Measurements from ENCODE around the gene IKZF5.
A peak's percentile ranks its signal among the peaks of the same experiment; 100 is the strongest.

Gene IKZF5

DNA sequence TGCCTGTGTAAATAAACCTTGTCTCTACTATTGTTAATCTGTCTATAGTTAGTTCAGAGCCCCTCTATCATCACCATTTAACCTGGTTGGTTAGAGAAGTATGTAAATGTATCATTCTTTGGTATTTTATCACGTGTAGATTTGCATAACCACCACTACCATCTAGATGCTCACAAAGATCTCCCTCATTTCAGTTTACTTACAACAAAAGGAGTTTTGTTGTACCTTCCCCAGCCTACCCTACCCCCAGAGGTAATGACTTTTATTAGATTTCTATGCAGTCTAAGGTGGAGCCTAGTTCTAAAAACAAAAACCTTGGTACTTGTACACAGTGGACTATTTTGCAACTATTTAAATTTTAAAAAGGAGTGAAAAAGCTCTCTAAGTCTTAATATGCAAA is 17.7 kb upstream of the IKZF5 start:
- Histone ChIP-seq H3K79me2 (ENCODE audit: low read length) (no peaks in the 10 kb centered on the region), H3K9ac (ENCODE audit: low read length) (no peak overlapping the region), H3F3A (ENCODE audit: insufficient read depth, low read length) (no peaks in the 10 kb centered on the region), H3K9me2 (replicated peaks; ENCODE audit: insufficient read depth, low read length) (no peaks in the 10 kb centered on the region), H3K36me3 (replicated peaks; ENCODE audit: insufficient read depth, low read length) (no peaks in the 10 kb centered on the region), H3K27me3 (replicated peaks; ENCODE audit: insufficient read depth, low read length) (no peaks in the 10 kb centered on the region), H3K4me1 (ENCODE audit: low read length) (no peaks in the 10 kb centered on the region), H2AFZ (ENCODE audit: low read length) (no peak overlapping the region), H3K27ac (ENCODE audit: low read length) (no peak overlapping the region), H3K4me3 (ENCODE audit: low read length) (no peak overlapping the region), H4K20me1 (ENCODE audit: insufficient read depth, low read length) (no peaks in the 10 kb centered on the region), H3K4me2 (ENCODE audit: low read depth, low read length) (no peak overlapping the region), H3K9me3 (replicated peaks; ENCODE audit: insufficient read depth, low read length) (no peaks in the 10 kb centered on the region)
- DNase-seq = no peak
- TF ChIP-seq EZH2 (optimal IDR thresholded peaks at IDR 0.05; ENCODE audit: low read depth, low read length) = no peak
- TF ChIP-seq EZH2phosphoT487 (IDR thresholded peaks at IDR 0.05; ENCODE audit: low read length) = no peak
- TF ChIP-seq, protein P1, sequence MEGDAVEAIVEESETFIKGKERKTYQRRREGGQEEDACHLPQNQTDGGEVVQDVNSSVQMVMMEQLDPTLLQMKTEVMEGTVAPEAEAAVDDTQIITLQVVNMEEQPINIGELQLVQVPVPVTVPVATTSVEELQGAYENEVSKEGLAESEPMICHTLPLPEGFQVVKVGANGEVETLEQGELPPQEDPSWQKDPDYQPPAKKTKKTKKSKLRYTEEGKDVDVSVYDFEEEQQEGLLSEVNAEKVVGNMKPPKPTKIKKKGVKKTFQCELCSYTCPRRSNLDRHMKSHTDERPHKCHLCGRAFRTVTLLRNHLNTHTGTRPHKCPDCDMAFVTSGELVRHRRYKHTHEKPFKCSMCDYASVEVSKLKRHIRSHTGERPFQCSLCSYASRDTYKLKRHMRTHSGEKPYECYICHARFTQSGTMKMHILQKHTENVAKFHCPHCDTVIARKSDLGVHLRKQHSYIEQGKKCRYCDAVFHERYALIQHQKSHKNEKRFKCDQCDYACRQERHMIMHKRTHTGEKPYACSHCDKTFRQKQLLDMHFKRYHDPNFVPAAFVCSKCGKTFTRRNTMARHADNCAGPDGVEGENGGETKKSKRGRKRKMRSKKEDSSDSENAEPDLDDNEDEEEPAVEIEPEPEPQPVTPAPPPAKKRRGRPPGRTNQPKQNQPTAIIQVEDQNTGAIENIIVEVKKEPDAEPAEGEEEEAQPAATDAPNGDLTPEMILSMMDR (IDR thresholded peaks at IDR 0.05; ENCODE audit: low read length) = no peak

DNA sequence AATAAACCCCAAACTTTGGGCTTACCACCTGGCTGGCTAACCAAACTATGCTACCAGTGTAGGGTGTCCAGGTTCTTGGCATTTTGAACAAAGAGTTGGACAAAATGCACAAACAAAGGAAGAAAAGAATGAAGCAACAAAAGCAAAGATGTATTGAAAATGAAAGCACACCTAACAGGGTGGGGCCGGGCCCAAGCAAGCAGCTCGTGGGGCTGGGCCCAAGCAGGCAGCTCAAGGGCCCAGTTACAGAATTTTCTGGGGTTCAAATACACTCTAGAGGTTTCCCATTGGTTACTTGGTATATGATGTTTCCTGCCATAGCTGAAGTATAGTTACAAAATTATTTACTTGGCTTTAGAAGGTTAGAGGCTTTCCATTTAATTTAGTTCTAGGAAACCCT is 15.9 kb upstream of the IKZF5 start:
- Histone ChIP-seq H3K4me1 (ENCODE audit: low read length) (no peaks in the 10 kb centered on the region), H3K9ac (ENCODE audit: low read length) (no peak overlapping the region), H3F3A (ENCODE audit: insufficient read depth, low read length) (no peaks in the 10 kb centered on the region), H3K4me2 (ENCODE audit: low read depth, low read length) (peak overlapping the region; percentile 23; the same call in 1 of the 2 replicates), H3K36me3 (replicated peaks; ENCODE audit: insufficient read depth, low read length) (no peaks in the 10 kb centered on the region), H3K79me2 (ENCODE audit: low read length) (no peaks in the 10 kb centered on the region), H3K27ac (ENCODE audit: low read length) (no peak overlapping the region), H3K27me3 (replicated peaks; ENCODE audit: insufficient read depth, low read length) (no peaks in the 10 kb centered on the region), H3K9me3 (replicated peaks; ENCODE audit: insufficient read depth, low read length) (no peaks in the 10 kb centered on the region), H3K9me2 (replicated peaks; ENCODE audit: insufficient read depth, low read length) (no peaks in the 10 kb centered on the region), H4K20me1 (ENCODE audit: insufficient read depth, low read length) (no peaks in the 10 kb centered on the region), H3K4me3 (ENCODE audit: low read length) (no peak overlapping the region), H2AFZ (ENCODE audit: low read length) (0 out of 2 replicates have a peak overlapping the region, but pooled peaks have one; percentile 22)
- DNase-seq = no peak
- no peak for TF ChIP-seq EZH2 (optimal IDR thresholded peaks at IDR 0.05; ENCODE audit: low read depth, low read length)
- TF ChIP-seq, protein P1 (IDR thresholded peaks at IDR 0.05; ENCODE audit: low read length) = no peak
- no peak for TF ChIP-seq EZH2phosphoT487 (IDR thresholded peaks at IDR 0.05; ENCODE audit: low read length)

DNA sequence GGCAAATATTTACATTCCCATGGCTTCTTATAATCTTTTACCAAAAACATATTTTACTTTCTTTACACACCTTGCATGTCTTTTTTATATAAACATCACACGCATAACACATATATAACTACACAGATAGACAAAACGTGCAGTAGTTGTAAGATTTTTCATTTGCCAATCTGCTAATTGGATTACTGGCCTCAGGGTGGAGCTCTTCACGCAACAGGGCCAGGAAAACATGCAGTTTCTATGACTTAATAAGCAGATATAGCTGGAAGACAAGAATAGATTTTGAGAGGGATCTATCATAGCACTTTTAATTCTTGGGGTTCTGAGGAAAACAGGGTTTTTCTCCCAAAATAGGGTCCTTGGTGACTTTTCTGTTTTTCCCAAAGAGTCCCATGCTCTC is 12.9 kb upstream of the IKZF5 start:
- no peak for DNase-seq
- Histone ChIP-seq H3K27me3 (replicated peaks; ENCODE audit: insufficient read depth, low read length) (no peaks in the 10 kb centered on the region), H2AFZ (ENCODE audit: low read length) (no peak overlapping the region), H3K4me3 (ENCODE audit: low read length) (no peak overlapping the region), H3K9ac (ENCODE audit: low read length) (no peak overlapping the region), H3F3A (ENCODE audit: insufficient read depth, low read length) (no peaks in the 10 kb centered on the region), H3K9me3 (replicated peaks; ENCODE audit: insufficient read depth, low read length) (no peaks in the 10 kb centered on the region), H3K36me3 (replicated peaks; ENCODE audit: insufficient read depth, low read length) (no peaks in the 10 kb centered on the region), H3K4me2 (ENCODE audit: low read depth, low read length) (no peak overlapping the region), H3K27ac (ENCODE audit: low read length) (no peak overlapping the region), H3K9me2 (replicated peaks; ENCODE audit: insufficient read depth, low read length) (no peaks in the 10 kb centered on the region), H3K4me1 (ENCODE audit: low read length) (no peaks in the 10 kb centered on the region), H3K79me2 (ENCODE audit: low read length) (no peaks in the 10 kb centered on the region), H4K20me1 (ENCODE audit: insufficient read depth, low read length) (no peaks in the 10 kb centered on the region)
- TF ChIP-seq, protein P1 (IDR thresholded peaks at IDR 0.05; ENCODE audit: low read length) = peak; percentile 41
- no peak for TF ChIP-seq EZH2 (optimal IDR thresholded peaks at IDR 0.05; ENCODE audit: low read depth, low read length)

All from MM.1S (cell line).